Esophagus mucosa (tissue), 1 donor: Measurements from ENCODE around the gene SLC41A2. TPM values are rescaled to one million over a fixed set of nuclear protein-coding genes. Genes with fewer than 3 reads are reported as not detected.
"Not testable (repeated sequence)": the region's sequence is repeated elsewhere in the genome, so short reads cannot be mapped to it uniquely, and the experiment has no call there.

ENCODE experiments used
- ATAC-seq: fragments of 200-7000 bp; cut with Tn5 transposase; one replicate; pipeline ENCODE4 v1.9.1; 2020
- total RNA-seq: library from RNA; stranded (reverse); gene quantifications from one replicate; pipeline ENCODE4 v1.2.4, GENCODE V29; 2023
- donor health status: DM: yes; HTN: yes; CAD: no.

The SLC41A2 gene
- 1.3 TPM for total RNA-seq

DNA sequence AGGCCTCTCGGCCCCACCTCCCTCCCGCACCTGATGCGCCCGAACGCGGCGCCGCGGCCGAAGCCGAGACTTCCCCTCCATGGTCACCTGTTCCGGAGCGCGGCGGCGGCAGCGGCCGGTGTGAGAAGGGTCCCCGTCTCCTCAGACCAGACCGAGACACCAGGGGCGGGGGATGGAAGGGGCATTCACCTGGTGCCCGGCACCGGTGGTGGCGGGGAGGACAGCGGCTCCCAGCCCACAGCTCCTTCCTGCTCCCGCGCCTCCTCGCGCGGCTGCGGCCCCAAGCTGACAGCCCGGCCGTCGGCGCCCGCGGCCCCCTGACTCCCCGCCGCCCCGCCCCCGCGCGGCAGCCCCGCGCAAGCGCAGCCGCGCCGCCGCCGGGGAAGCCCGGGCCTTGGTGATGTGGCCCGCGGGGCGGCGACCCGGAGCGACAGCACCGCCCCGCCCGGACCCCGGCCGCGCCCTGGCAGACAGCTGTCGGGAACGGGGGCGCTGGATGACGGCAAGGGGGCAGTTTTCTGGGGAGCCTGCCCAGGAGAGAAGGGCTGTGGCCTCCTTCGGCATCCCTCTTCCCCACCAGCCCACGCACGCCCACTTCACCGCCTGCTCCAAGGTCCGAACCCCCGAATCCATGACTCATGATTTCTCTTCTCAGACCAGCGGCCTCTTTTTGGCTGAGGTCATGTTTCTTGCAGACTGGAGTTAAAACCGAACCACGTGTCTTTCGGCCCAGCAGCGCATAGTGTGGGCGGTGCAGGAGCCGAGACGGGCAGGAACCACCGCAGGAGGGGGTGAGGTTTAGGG lies at the start of gene SLC41A2:
Gene SLC41A2 (minus strand): TSS at position 290 of the 804 bp plus-strand sequence. CDS start 29,763 bp downstream, outside the sequence.
- ATAC-seq = peak; percentile 95

GRCh38 chr12:105001476-105001875 lies 43.4 kb upstream of the SLC41A2 start:
- no peak for ATAC-seq

DNA sequence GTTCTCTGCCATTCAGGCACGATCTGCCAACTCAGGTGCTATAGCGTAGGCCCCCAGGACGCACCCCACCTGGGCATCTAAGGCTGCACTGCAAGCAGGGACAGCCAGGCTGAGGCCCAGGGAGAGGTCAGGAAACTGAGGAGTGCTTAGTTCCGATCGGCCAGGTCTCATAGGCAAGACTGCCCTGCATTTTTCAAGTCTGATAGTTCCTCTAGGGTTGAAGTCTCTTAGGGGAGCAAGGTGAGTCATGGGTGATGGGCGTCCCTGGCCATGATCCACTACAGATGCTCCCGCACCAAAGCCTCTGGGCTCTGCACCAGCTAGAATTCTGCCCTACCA lies 41.2 kb upstream of the SLC41A2 start:
- ATAC-seq = peak; percentile 20

DNA sequence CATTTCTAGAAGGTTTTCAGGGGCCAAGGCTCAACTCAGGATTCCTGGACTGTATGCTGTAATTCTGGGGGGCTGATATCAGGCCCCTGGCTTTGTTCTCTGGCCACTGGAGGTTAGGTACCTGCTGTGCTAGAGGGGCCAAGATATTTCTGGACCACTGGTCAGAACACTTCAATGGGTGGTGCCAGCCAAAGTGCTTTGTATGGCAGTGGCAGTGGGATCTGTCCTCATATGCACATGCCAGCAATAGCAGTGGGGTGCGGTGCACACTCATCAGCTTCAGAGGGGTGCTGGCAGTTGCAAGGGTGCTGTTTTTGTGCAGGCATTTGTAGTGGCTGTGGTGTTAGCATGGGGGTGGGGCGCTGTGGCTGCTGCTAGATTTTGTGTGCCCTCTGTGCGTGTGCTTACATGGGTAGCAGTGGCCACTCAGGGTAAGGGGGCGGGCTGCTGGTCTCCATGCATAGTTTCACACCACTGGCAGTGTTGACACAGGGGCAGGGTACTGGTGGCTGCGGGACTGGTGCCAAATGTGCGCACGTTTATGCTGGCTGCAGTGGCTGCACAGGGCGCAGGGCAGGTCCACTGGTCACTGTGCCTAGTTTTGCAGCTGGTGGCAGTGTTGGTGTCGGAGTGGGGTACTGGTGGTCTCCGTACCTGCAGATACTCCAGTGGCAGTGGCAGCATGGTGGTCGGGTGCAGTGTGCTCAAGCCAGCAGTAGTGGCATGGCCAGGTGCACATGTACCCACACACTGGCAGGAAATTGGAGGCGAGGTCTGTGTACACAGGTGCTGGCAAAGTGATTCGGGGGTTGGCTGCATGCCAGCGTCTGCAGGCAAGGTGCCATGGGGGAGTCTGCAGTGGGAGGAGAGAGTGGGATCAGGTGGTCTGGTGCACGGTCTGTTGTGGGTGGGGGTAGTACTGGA lies 40.6 kb upstream of the SLC41A2 start:
- ATAC-seq = peak; percentile 13

GRCh38 chr12:104997541-104997940 lies 39.5 kb upstream of the SLC41A2 start:
- ATAC-seq = no peak

GRCh38 chr12:104994336-104994735 lies 36.2 kb upstream of the SLC41A2 start:
- no peak for ATAC-seq

DNA sequence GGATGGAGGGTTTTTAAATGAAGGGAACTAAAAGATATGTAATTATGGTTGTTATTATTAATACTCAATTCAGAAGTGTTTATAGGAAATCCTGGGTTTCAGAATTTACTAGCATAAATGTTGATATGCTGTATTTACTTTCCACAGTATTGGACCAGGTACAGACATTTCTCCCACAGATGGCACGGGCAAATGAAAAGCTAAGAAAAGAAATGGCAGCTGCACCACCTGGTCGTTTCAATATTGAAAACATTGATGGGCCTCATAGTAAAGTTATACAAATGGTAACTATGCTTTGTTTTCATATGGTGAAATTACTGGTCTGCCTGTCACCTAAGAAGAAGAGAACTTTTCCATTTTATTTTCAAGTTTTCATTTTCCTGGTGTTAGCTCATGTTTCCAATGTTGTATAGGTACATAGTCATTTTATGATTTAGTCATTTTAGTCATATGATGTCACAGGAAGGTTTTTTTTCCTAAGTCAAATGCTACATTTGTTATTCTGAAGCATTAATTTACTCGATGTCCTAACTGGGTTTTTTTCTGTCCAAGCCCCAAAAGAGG lies 33.6 kb upstream of the SLC41A2 start:
- no peak for ATAC-seq

GRCh38 chr12:104990950-104991349 lies 32.9 kb upstream of the SLC41A2 start:
- no peak for ATAC-seq

GRCh38 chr12:104986022-104986941 lies 28.2 kb upstream of the SLC41A2 start, which contains the start of gene NOPCHAP1:
TSS of gene NOPCHAP1 (plus strand) at chr12:104986316. CDS start at chr12:104986353, 37 bp downstream.
- ATAC-seq = peak; percentile 99

GRCh38 chr12:104985206-104985605 lies 27.1 kb upstream of the SLC41A2 start:
- ATAC-seq = no peak

GRCh38 chr12:104977688-104978087 lies 19.6 kb upstream of the SLC41A2 start:
- not testable (repeated sequence) for ATAC-seq

GRCh38 chr12:104976703-104977102 lies 18.6 kb upstream of the SLC41A2 start:
- ATAC-seq = no peak

GRCh38 chr12:104975587-104976343 lies 17.7 kb upstream of the SLC41A2 start:
- no peak for ATAC-seq

GRCh38 chr12:104974626-104975290 lies 16.7 kb upstream of the SLC41A2 start:
- ATAC-seq = peak; percentile 96

DNA sequence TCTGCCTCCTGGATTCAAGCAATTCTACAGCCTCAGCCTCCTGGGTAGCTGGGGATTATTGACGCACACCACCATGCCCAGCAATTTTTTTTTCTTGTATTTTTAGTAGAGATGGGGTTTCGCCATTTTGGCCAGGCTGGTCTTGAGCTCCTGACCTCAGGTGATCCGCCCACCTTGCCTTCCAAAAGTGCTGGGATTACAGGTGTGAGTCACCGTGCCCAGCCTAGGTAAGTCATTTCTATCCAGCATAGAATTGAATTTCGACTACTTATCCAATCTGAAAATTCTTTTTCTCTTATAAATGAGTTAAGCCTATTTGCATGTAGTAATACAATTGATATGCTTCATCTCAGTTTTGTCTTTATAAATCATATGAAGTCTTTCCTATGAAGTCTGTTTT lies 15.2 kb upstream of the SLC41A2 start:
- ATAC-seq = no peak

DNA sequence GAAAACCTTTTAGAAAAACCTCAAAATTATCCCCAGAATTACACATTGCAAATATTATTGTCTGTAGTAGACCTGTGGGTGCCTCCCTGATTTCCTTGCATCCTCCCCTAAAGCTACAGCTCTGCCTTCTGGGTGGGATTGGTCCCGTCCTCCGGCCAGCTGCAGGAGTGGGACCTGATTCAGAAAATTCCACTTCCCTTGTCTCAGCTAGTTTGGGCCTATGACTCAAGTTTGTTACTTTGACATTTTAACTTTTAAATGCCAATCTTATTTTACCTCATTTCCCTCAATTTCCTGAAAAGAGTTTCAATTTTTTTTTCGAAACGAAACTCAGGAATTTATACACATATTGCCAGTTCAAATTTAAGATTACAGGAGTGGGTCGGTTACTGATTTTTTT lies 13.2 kb upstream of the SLC41A2 start:
- no peak for ATAC-seq

DNA sequence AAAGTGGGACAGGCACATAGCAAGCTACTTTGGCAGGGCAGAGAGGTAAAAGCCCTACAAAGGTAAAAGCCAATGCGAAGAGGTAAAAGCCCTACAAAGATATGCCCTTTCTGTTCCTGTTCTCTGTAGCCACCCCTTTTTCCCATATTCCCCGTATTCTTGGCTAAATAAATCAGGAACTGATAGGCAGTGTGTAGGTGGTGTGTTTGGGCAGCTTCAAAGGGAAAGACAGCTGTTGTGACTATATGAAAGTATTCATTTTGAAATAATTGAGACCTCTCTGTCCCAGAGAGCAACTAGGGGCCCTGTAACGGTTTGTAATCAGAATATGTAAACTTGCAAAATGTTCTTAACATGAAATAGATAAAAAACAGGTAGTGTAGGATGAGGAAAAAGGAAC lies 11.3 kb upstream of the SLC41A2 start:
- no peak for ATAC-seq

GRCh38 chr12:104966677-104967076 lies 8.6 kb upstream of the SLC41A2 start:
- ATAC-seq = no peak

GRCh38 chr12:104964856-104965205 lies 6.7 kb upstream of the SLC41A2 start:
- no peak for ATAC-seq

GRCh38 chr12:104964167-104964855 lies 6.2 kb upstream of the SLC41A2 start:
- no peak for ATAC-seq
